HG03159 (cell line): ENCODE results near the gene PDCD11.
"Not testable (repeated sequence)": the region's sequence is repeated elsewhere in the genome, so short reads cannot be mapped to it uniquely, and the experiment has no call there.

Experiments used
- ATAC-seq: cut with Tn5 transposase; IDR thresholded peaks from one replicate; pipeline ENCODE4 v1.9.1; 2021; ENCODE audit warnings: mild to moderate bottlenecking, moderate library complexity; ENCODE audit not compliant: unreplicated experiment

PDCD11 gene

GRCh38 chr10:103470761-103471653, 74.6 kb downstream of the PDCD11 start:
- peak; percentile 69 for ATAC-seq

GRCh38 chr10:103472005-103472404, 75.6 kb downstream of the PDCD11 start:
- no peak for ATAC-seq

GRCh38 chr10:103473261-103473671, 76.8 kb downstream of the PDCD11 start:
- no peak for ATAC-seq

GRCh38 chr10:103474077-103474476, 77.7 kb downstream of the PDCD11 start:
- ATAC-seq, result no peak

GRCh38 chr10:103475437-103475836, 79.0 kb downstream of the PDCD11 start:
- no peak for ATAC-seq

GRCh38 chr10:103476046-103476768, 79.8 kb downstream of the PDCD11 start:
- ATAC-seq, result no peak

- no peak for ATAC-seq
Observed at GRCh38 chr10:103478671-103479070, 82.2 kb downstream of the PDCD11 start.

- no peak for ATAC-seq
Observed at GRCh38 chr10:103479135-103479534, 82.7 kb downstream of the PDCD11 start, which contains the start of gene CALHM3. CALHM3 (minus strand) TSS chr10:103479240; CDS start chr10:103479032, 208 bp downstream.

- no peak for ATAC-seq
Observed at GRCh38 chr10:103480521-103480920, 84.1 kb downstream of the PDCD11 start.

GRCh38 chr10:103481974-103482531, 85.6 kb downstream of the PDCD11 start:
- peak; percentile 73 for ATAC-seq

GRCh38 chr10:103486635-103487409, 90.4 kb downstream of the PDCD11 start:
- ATAC-seq, result not testable (repeated sequence)

GRCh38 chr10:103487410-103487708, 90.9 kb downstream of the PDCD11 start:
- no peak for ATAC-seq

- ATAC-seq, result peak; percentile 17
Observed at GRCh38 chr10:103490986-103491314, 94.5 kb downstream of the PDCD11 start.

GRCh38 chr10:103491729-103492364, 95.4 kb downstream of the PDCD11 start:
- no peak for ATAC-seq

- no peak for ATAC-seq
Observed at GRCh38 chr10:103492655-103493261, 96.3 kb downstream of the PDCD11 start.

GRCh38 chr10:103493362-103493915, 97.0 kb downstream of the PDCD11 start, which contains the start of gene NEURL1:
NEURL1 (plus strand) TSS chr10:103493705; CDS start chr10:103494388, 683 bp downstream.
- ATAC-seq, result no peak

GRCh38 chr10:103493916-103494877, 97.8 kb downstream of the PDCD11 start:
- ATAC-seq, result no peak

GRCh38 chr10:103495321-103495720, 98.9 kb downstream of the PDCD11 start:
- no peak for ATAC-seq
